HEK293 (cell line): Measurements from ENCODE around the gene AP2M1.
A peak's percentile ranks its signal among the peaks of the same experiment; 100 is the strongest.

Experiments
- GFI1B ChIP-seq: fragments of 450-650 bp; formaldehyde crosslinking; IDR thresholded peaks from 2 replicates; pipeline ENCODE4 v1.5.1; 2016; ENCODE audit warnings: missing biosample characterization, missing genetic modification characterization
- MEIS1 ChIP-seq: sonication (generic); formaldehyde crosslinking; IDR thresholded peaks from 2 replicates; pipeline ENCODE4 v1.8.1; 2022; ENCODE audit warnings: missing genetic modification reagents, mild to moderate bottlenecking, borderline replicate concordance
- PATZ1 ChIP-seq: fragments of 450-650 bp; formaldehyde crosslinking; IDR thresholded peaks from 2 replicates; pipeline ENCODE4 v1.5.1; 2016; ENCODE audit warnings: missing biosample characterization, missing genetic modification characterization
- SALL2 ChIP-seq: fragments of 450-650 bp; formaldehyde crosslinking; IDR thresholded peaks from 2 replicates; pipeline ENCODE4 v1.5.0; 2017; ENCODE audit warnings: missing biosample characterization, mild to moderate bottlenecking, missing genetic modification characterization, borderline replicate concordance
- SCRT2 ChIP-seq: fragments of 450-650 bp; formaldehyde crosslinking; IDR thresholded peaks from 2 replicates; pipeline ENCODE4 v1.5.1; 2016; ENCODE audit warnings: missing biosample characterization, missing genetic modification characterization
- WT1 ChIP-seq: fragments of 450-650 bp; formaldehyde crosslinking; IDR thresholded peaks from 2 replicates; pipeline ENCODE4 v1.5.1; 2016; ENCODE audit warnings: missing biosample characterization, missing genetic modification characterization
- YY2 ChIP-seq: fragments of 450-650 bp; formaldehyde crosslinking; IDR thresholded peaks from 2 replicates; pipeline ENCODE4 v1.5.1; 2016; ENCODE audit warnings: missing biosample characterization, missing genetic modification characterization
- ZBTB21 ChIP-seq: fragments of 450-650 bp; formaldehyde crosslinking; IDR thresholded peaks from 2 replicates; pipeline ENCODE4 v1.5.1; 2017; ENCODE audit warnings: missing biosample characterization, missing genetic modification characterization
- ZFHX2 ChIP-seq: fragments of 450-650 bp; formaldehyde crosslinking; conservative IDR thresholded peaks from 2 replicates; pipeline ENCODE4 v1.5.1; 2016; ENCODE audit warnings: missing biosample characterization, missing genetic modification characterization
- ZIC2 ChIP-seq: fragments of 450-650 bp; formaldehyde crosslinking; IDR thresholded peaks from 2 replicates; pipeline ENCODE4 v1.5.1; 2016; ENCODE audit warnings: missing biosample characterization, missing genetic modification characterization
- ZNF10 ChIP-seq: fragments of 450-650 bp; formaldehyde crosslinking; IDR thresholded peaks from 2 replicates; pipeline ENCODE4 v1.5.1; 2017; ENCODE audit warnings: missing biosample characterization, missing genetic modification characterization
- ZNF138 ChIP-seq: fragments of 450-650 bp; formaldehyde crosslinking; IDR thresholded peaks from 2 replicates; pipeline ENCODE4 v1.5.1; 2016; ENCODE audit warnings: missing biosample characterization, missing genetic modification characterization, borderline replicate concordance
- ZNF140 ChIP-seq: fragments of 450-650 bp; formaldehyde crosslinking; IDR thresholded peaks from 2 replicates; pipeline ENCODE4 v1.5.1; 2016; ENCODE audit warnings: missing biosample characterization, missing genetic modification characterization
- ZNF19 ChIP-seq: fragments of 450-650 bp; formaldehyde crosslinking; IDR thresholded peaks from 2 replicates; pipeline ENCODE4; 2016; ENCODE audit warnings: missing biosample characterization, missing genetic modification characterization, low read depth
- ZNF2 ChIP-seq: fragments of 450-650 bp; formaldehyde crosslinking; IDR thresholded peaks from 2 replicates; pipeline ENCODE4 v1.5.1; 2016; ENCODE audit warnings: missing biosample characterization, missing genetic modification characterization
- ZNF221 ChIP-seq: fragments of 450-650 bp; formaldehyde crosslinking; IDR thresholded peaks from 2 replicates; pipeline ENCODE4 v1.5.1; 2017; ENCODE audit warnings: missing biosample characterization, missing genetic modification characterization, borderline replicate concordance
- ZNF335 ChIP-seq: fragments of 450-650 bp; formaldehyde crosslinking; conservative IDR thresholded peaks from 2 replicates; pipeline ENCODE4 v1.5.1; 2016; ENCODE audit warnings: missing biosample characterization, missing genetic modification characterization
- ZNF354C ChIP-seq: fragments of 450-650 bp; formaldehyde crosslinking; IDR thresholded peaks from 2 replicates; pipeline ENCODE4 v1.5.1; 2016; ENCODE audit warnings: missing biosample characterization, missing genetic modification characterization, low read depth, borderline replicate concordance
- ZNF394 ChIP-seq: fragments of 450-650 bp; formaldehyde crosslinking; IDR thresholded peaks from 2 replicates; pipeline ENCODE4 v1.5.1; 2016; ENCODE audit warnings: missing biosample characterization, missing genetic modification characterization, mild to moderate bottlenecking, moderate library complexity, borderline replicate concordance
- ZNF488 ChIP-seq: fragments of 450-650 bp; formaldehyde crosslinking; IDR thresholded peaks from 2 replicates; pipeline ENCODE4 v1.5.1; 2016; ENCODE audit warnings: missing biosample characterization, missing genetic modification characterization
- ZNF548 ChIP-seq: fragments of 450-650 bp; formaldehyde crosslinking; IDR thresholded peaks from 2 replicates; pipeline ENCODE4 v1.5.1; 2016; ENCODE audit warnings: missing biosample characterization, missing genetic modification characterization
- ZNF549 ChIP-seq: fragments of 450-650 bp; IDR thresholded peaks from 2 replicates; pipeline ENCODE4 v1.5.1; 2018; ENCODE audit warnings: missing biosample characterization, missing genetic modification characterization, mild to moderate bottlenecking, inconsistent platforms, moderate library complexity
- ZNF585B ChIP-seq: fragments of 450-650 bp; formaldehyde crosslinking; IDR thresholded peaks from 2 replicates; pipeline ENCODE4 v1.5.1; 2016; ENCODE audit warnings: missing biosample characterization, missing genetic modification characterization
- ZNF621 ChIP-seq: fragments of 450-650 bp; formaldehyde crosslinking; IDR thresholded peaks from 2 replicates; pipeline ENCODE4 v1.5.1; 2017; ENCODE audit warnings: missing biosample characterization, missing genetic modification characterization
- ZNF623 ChIP-seq: fragments of 450-650 bp; formaldehyde crosslinking; IDR thresholded peaks from 2 replicates; pipeline ENCODE4 v1.5.1; 2016; ENCODE audit warnings: missing biosample characterization, missing genetic modification characterization
- ZNF785 ChIP-seq: fragments of 450-650 bp; formaldehyde crosslinking; IDR thresholded peaks from 2 replicates; pipeline ENCODE4 v1.5.1; 2016; ENCODE audit warnings: missing biosample characterization, missing genetic modification characterization
- ZNF791 ChIP-seq: fragments of 450-650 bp; formaldehyde crosslinking; IDR thresholded peaks from 2 replicates; pipeline ENCODE4 v1.5.1; 2016; ENCODE audit warnings: missing biosample characterization, missing genetic modification characterization
- TF ChIP-seq, protein P1 (sequence below): fragments of 450-650 bp; formaldehyde crosslinking; IDR thresholded peaks from 2 replicates; pipeline ENCODE4 v1.5.1; 2017; ENCODE audit warnings: missing biosample characterization, mild to moderate bottlenecking, missing genetic modification characterization, moderate library complexity
- TF ChIP-seq, protein P2 (sequence below): fragments of 450-650 bp; formaldehyde crosslinking; conservative IDR thresholded peaks from 2 replicates; pipeline ENCODE4 v1.5.1; 2016; ENCODE audit warnings: low read depth, missing biosample characterization, missing genetic modification characterization
- TF ChIP-seq, protein P3 (sequence below): fragments of 450-650 bp; formaldehyde crosslinking; IDR thresholded peaks from 2 replicates; pipeline ENCODE4 v1.5.1; 2016; ENCODE audit warnings: missing biosample characterization, missing genetic modification characterization

Gene AP2M1

DNA sequence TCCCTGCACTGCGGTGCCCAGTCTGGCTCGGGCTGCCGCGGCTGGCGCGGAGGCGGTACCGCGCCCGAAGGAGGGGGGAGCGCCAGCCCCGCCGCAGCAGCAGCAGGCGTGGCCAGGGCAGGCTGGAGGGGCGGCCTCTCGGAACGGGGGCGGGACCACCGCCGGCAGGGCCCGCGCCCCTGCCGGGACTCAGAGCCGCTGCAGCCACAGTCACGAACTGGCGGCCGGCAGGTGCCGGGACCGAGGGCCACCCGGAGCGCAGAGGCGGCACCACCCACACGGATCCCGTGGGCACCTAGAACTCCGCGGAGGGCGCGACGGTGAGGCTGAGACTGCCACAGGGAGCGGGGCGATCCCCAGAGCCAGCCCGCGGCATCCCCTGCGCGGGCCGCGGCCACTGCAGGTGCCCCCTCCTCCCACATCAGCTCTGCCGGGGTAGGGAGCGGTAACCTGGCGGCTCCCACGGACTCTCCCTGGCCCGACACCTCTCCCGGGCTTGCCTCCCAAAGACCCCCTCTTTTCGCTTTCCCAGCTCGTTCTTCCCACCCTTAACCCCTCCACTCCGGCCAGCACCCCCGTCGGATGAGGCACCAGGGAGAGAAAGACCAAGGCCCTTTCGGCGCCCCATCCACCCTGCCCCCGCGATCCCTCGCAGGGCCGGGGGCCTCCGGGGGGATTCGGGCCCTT lies 54.9 kb downstream of the AP2M1 start, which contains the start of gene VWA5B2 (continued):
- TF ChIP-seq ZNF140 (tag by site-specific recombination) (no peak), ZNF785 (no peak), ZNF488 (no peak), ZNF621 (tag by site-specific recombination) (no peak), ZNF548 (tag by site-specific recombination) (no peak), ZNF549 (no peak), ZNF138 (no peak), ZNF10 (tag by site-specific recombination) (0 out of 2 replicates have a peak, but pooled peaks have one; percentile 26), YY2 (tag by site-specific recombination) (no peak), ZNF791 (tag by site-specific recombination) (no peak), PATZ1 (tag by site-specific recombination) (peak; percentile 71), ZBTB21 (tag by site-specific recombination) (no peak), WT1 (no peak), ZIC2 (tag by site-specific recombination) (peak; percentile 14; the same call in 1 of the 2 replicates), ZNF394 (tag by site-specific recombination) (no peak), ZNF585B (no peak), SCRT2 (tag by site-specific recombination) (no peak), SALL2 (no peak), ZNF354C (tag by site-specific recombination) (no peak), ZNF19 (tag by site-specific recombination) (no peak), ZNF221 (tag by site-specific recombination) (no peak), GFI1B (tag by site-specific recombination) (no peak), ZFHX2 (tag by site-specific recombination) (peak; percentile 90), MEIS1 (CRISPR knock-in tag) (no peak), ZNF2 (tag by site-specific recombination) (no peak), ZNF623 (no peak), ZNF335 (peak; percentile 89)
- TF ChIP-seq, protein P1, sequence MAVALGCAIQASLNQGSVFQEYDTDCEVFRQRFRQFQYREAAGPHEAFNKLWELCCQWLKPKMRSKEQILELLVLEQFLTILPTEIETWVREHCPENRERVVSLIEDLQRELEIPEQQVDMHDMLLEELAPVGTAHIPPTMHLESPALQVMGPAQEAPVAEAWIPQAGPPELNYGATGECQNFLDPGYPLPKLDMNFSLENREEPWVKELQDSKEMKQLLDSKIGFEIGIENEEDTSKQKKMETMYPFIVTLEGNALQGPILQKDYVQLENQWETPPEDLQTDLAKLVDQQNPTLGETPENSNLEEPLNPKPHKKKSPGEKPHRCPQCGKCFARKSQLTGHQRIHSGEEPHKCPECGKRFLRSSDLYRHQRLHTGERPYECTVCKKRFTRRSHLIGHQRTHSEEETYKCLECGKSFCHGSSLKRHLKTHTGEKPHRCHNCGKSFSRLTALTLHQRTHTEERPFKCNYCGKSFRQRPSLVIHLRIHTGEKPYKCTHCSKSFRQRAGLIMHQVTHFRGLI (tag by site-specific recombination) = no peak
- TF ChIP-seq, protein P2, sequence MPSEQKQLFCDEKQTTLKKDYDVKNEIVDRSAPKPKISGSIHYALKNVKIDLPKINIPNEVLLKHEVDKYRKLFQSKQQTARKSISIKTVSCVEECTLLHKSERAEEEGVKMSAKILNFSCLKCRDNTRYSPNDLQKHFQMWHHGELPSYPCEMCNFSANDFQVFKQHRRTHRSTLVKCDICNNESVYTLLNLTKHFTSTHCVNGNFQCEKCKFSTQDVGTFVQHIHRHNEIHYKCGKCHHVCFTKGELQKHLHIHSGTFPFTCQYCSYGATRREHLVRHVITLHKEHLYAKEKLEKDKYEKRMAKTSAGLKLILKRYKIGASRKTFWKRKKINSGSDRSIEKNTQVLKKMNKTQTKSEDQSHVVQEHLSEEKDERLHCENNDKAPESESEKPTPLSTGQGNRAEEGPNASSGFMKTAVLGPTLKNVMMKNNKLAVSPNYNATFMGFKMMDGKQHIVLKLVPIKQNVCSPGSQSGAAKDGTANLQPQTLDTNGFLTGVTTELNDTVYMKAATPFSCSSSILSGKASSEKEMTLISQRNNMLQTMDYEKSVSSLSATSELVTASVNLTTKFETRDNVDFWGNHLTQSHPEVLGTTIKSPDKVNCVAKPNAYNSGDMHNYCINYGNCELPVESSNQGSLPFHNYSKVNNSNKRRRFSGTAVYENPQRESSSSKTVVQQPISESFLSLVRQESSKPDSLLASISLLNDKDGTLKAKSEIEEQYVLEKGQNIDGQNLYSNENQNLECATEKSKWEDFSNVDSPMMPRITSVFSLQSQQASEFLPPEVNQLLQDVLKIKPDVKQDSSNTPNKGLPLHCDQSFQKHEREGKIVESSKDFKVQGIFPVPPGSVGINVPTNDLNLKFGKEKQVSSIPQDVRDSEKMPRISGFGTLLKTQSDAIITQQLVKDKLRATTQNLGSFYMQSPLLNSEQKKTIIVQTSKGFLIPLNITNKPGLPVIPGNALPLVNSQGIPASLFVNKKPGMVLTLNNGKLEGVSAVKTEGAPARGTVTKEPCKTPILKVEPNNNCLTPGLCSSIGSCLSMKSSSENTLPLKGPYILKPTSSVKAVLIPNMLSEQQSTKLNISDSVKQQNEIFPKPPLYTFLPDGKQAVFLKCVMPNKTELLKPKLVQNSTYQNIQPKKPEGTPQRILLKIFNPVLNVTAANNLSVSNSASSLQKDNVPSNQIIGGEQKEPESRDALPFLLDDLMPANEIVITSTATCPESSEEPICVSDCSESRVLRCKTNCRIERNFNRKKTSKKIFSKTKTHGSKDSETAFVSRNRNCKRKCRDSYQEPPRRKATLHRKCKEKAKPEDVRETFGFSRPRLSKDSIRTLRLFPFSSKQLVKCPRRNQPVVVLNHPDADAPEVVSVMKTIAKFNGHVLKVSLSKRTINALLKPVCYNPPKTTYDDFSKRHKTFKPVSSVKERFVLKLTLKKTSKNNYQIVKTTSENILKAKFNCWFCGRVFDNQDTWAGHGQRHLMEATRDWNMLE (tag by site-specific recombination) = no peak
- TF ChIP-seq, protein P3, sequence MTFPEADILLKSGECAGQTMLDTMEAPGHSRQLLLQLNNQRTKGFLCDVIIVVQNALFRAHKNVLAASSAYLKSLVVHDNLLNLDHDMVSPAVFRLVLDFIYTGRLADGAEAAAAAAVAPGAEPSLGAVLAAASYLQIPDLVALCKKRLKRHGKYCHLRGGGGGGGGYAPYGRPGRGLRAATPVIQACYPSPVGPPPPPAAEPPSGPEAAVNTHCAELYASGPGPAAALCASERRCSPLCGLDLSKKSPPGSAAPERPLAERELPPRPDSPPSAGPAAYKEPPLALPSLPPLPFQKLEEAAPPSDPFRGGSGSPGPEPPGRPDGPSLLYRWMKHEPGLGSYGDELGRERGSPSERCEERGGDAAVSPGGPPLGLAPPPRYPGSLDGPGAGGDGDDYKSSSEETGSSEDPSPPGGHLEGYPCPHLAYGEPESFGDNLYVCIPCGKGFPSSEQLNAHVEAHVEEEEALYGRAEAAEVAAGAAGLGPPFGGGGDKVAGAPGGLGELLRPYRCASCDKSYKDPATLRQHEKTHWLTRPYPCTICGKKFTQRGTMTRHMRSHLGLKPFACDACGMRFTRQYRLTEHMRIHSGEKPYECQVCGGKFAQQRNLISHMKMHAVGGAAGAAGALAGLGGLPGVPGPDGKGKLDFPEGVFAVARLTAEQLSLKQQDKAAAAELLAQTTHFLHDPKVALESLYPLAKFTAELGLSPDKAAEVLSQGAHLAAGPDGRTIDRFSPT (tag by site-specific recombination) = peak; percentile 67; the same call in 1 of the 2 replicates
